Measurements from ENCODE around the gene TMEM59.

- TF ChIP-seq, protein P1, sequence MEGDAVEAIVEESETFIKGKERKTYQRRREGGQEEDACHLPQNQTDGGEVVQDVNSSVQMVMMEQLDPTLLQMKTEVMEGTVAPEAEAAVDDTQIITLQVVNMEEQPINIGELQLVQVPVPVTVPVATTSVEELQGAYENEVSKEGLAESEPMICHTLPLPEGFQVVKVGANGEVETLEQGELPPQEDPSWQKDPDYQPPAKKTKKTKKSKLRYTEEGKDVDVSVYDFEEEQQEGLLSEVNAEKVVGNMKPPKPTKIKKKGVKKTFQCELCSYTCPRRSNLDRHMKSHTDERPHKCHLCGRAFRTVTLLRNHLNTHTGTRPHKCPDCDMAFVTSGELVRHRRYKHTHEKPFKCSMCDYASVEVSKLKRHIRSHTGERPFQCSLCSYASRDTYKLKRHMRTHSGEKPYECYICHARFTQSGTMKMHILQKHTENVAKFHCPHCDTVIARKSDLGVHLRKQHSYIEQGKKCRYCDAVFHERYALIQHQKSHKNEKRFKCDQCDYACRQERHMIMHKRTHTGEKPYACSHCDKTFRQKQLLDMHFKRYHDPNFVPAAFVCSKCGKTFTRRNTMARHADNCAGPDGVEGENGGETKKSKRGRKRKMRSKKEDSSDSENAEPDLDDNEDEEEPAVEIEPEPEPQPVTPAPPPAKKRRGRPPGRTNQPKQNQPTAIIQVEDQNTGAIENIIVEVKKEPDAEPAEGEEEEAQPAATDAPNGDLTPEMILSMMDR (conservative IDR thresholded peaks at IDR 0.05): no peak
- TF ChIP-seq EZH2 (IDR thresholded peaks at IDR 0.05; ENCODE audit: low read depth): no peak
Measured at GRCh38 chr1:54095546-54096226, 42.7 kb upstream of the TMEM59 start.

All from PC-9 (cell line).